Urothelium cell line (cell line): ENCODE data around the gene POM121C.
"Not testable (repeated sequence)": the region's sequence is repeated elsewhere in the genome, so short reads cannot be mapped to it uniquely, and the experiment has no call there.

Experiments
- DNase-seq: peaks from one replicate; pipeline ENCODE4 v3.0.0; 2011; ENCODE audit warnings: low spot score, mixed read lengths
- FAIRE-seq: peaks from 2 replicates; lab custom pipeline; 2011; peaks lifted over from hg19 to GRCh38; lab: Jason Lieb, UNC

POM121C gene

GRCh38 chr7:75439000-75439399 is 47.1 kb downstream of the POM121C start:
- not testable (repeated sequence) for FAIRE-seq

DNA sequence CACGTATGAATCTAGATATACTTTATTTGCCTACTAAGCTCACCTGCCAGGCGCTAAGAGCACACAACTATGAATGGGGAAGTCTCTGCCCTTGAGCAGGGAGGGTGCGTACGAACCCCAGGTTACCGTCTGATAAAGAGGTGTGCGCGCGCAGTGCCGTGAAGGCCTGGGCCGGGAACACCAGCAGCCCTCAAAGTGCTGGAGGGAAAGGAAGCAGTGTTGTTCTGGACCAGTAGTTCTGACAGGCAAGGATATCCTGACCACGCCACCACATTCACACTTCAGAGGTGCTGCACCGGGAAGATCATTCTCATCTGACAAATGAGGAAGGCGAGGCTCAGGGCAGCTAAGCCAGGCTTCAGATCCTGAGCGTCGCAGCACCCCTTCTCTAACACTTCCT is 62.6 kb downstream of the POM121C start:
- DNase-seq, FAIRE-seq: not testable (repeated sequence)

More at GRCh38 chr7:75439000-75439399, 47.1 kb downstream of the POM121C start:
- not testable (repeated sequence) for DNase-seq

DNA sequence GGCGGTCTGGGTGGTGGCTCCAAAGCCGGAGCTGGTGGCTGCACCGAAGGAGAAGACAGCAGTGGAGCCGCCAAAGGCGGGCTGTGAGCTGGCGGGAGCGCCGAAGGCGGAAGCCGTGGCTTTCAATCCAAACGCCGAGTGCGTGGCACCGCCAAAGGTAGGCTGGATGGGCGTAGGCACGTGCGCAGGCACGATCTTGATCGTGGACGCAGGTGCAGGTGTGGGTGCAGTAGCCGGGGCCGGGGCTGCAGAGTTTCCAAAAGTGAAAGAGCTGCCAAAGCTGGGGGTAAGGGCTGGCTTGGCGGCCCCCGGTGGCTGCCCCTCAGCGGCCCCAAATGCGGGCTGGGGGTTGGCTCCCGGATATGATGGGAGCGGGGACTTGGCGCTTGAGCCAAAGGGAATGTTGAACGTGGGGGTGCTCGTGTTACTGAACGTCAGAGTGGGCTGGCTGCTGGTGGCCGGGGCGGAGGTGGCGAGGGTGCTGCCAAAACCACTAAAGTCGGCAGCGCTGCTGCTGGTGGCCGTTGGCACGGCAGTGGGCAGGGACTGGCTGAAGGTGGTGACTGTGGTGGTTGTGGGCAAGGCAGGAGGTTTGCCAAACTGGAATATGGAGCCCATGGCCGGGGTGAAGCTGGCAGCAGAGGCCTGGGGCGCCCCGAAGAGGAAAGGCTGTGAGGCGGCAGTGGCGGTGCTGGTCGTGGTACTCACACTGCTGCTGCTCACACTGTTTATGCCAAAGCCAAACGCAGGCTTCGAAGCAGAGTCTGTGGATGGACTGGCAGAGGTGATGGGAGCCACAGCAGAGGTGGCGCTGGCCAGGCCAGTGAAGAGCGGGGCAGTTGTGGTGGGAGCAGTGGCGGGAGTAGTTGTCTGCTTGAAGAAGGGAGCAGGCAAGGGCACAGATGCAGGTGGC is 64.0 kb downstream of the POM121C start:
- FAIRE-seq, DNase-seq: not testable (repeated sequence)

DNA sequence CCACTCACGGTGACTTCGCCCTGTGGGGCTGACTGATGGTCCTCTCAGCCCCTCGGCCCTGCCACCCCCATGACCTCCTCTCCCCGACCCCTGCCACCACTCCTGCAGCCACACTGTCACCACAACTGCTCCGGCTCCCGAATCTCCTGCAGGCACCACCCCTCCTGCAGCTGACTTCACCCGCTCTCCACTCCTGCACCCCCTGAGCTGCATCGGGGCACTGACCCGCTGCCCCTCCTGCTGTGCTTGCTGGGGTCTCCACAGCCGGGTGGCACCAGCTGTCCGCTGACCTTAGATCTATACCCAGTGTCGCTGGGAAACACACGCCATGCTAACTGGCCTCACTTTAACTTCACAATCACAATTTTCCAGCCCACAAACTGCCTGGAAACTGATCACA is 65.9 kb downstream of the POM121C start:
- DNase-seq, FAIRE-seq: not testable (repeated sequence)

- DNase-seq, FAIRE-seq: not testable (repeated sequence)
These were observed 66.4 kb downstream of the POM121C start for GRCh38 chr7:75419693-75420092.

DNA sequence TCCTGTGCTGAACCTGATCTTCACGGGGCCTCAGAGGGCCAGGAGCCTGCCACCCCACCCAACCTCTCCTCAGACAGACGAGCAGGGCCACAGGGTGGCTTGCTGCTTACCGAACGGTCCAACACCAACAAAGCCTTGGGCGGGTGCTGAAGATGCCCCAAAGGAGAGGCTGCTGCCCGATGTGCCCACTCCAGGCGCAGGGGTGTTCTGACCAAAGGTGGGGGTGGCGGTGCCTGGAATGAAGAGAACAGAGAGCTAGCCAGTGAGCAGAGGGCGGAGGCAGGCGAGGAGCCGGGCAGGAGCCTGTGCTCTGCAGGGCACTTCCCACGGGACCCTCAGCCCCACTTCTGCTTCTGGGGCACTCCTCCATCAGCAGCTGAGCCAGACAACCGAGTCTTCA is 66.9 kb downstream of the POM121C start:
- not testable (repeated sequence) for DNase-seq, FAIRE-seq

DNA sequence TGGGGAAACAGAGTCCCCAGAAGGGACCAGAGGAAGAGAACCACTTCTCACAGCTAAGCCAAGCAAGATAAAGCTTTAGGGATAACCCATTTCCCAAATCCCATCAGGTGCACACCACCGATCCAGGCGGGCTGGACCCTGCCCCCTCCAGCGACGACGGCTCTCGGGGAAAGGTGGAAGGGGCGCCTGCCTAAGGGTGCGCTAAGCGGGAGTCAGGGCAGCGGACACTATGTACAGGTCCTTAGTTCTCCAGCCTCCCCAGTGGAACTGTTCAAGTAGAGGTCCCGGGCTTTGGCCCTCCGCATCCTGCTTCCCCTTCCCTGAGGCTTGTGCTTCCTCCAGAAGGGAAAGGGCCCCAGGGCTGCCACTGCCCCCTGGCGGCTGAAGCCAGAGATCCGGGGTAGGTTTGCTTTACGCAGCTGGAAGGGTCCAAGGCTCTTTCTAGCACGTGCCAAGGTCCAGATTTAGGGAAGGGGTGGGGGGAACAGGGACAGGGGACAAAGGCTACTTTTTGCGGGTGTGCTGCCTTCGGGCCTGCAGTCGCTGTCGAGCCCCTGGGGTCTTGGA is 67.7 kb downstream of the POM121C start:
- not testable (repeated sequence) for FAIRE-seq, DNase-seq

GRCh38 chr7:75416787-75417186 is 69.3 kb downstream of the POM121C start:
- FAIRE-seq, DNase-seq: not testable (repeated sequence)

DNA sequence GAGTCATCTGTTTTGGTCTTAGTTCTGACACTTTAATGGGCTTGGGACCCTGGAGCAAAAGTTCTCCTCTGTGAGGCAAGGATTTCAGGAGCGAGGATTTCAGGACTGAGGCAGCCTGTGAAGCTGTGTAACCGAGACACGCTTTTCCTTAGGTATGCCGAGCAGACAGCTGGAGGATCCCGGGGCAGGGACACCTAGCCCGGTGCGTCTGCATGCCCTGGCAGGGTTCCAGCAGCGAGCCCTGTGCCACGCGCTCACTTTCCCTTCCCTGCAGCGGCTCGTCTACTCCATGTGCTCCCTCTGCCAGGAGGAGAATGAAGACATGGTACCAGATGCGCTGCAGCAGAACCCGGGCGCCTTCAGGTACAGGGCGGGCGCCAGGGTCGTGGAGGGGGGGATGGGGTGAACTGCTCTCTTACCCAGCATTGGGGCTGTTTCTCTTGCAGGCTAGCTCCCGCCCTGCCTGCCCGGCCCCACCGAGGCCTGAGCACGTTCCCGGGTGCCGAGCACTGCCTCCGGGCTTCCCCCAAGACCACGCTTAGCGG is 70.2 kb downstream of the POM121C start:
- FAIRE-seq, DNase-seq: not testable (repeated sequence)

DNA sequence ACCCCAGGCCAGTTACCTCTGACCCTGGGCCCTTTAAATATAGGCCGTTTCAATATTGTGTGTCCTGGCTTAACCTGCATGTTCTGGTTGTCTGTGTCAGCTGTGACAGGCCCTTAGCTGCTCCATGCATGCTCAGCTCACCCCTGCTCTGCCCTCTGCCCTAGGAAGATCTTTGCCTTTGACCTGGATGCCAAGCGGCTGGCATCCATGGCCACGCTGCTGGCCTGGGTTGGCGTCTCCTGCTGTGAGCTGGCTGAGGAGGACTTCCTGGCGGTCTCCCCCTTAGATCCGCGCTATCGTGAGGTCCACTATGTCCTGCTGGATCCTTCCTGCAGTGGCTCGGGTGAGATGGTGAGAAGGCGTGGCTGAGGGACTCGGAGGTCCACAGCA is 70.7 kb downstream of the POM121C start:
- DNase-seq, FAIRE-seq: not testable (repeated sequence)

DNA sequence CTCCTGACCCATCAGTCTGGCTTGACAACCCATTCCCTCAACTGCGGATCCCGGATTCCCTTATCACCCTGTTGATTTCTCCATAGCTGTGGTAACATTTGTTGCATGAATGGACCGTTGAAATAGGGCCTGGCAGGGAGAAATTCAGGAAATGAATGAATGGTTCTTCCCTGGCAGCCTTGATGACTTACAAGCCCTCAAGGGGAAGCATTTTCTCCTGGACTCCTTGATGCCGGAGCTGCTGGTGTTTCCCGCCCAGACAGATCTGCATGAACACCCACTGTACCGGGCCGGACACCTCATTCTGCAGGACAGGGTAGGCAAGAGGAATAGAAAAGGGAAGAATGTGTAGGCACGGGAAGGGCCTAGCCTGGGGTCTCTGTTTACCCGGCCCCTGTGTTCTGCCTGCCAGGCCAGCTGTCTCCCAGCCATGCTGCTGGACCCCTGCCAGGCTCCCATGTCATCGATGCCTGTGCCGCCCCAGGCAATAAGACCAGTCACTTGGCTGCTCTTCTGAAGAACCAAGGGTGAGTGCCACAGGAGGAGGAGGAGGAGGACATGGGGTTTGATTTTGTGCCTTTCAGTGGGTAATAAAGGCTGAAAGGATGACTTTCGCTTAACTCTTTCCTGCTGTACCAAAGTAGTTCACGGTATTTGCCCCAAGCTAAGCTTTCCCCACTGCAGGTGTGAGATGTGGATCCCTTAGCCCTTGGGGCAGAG is 71.2 kb downstream of the POM121C start:
- DNase-seq, FAIRE-seq: not testable (repeated sequence)

GRCh38 chr7:75414204-75414603 is 71.9 kb downstream of the POM121C start:
- FAIRE-seq, DNase-seq: not testable (repeated sequence)

DNA sequence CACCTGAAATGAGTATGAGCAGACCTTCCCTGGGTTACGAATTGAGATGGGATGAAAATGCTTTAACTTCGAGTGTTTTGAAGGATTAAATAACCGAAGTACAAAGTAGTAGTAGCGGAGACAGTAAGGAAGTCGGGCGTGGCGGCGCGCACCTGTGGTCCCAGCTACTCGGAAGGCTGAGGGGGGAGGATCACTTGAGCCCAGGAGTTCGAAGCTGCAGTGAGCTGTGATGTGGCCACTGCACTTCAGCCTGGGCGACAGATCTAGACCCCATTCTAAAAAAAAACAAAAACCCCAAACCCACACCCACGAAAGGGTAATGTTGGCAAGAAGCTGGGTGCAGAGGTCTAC is 75.3 kb downstream of the POM121C start:
- FAIRE-seq, DNase-seq: not testable (repeated sequence)

GRCh38 chr7:75409880-75410822 is 75.9 kb downstream of the POM121C start:
- peak; percentile 89 for FAIRE-seq
- DNase-seq, result not testable (repeated sequence)

DNA sequence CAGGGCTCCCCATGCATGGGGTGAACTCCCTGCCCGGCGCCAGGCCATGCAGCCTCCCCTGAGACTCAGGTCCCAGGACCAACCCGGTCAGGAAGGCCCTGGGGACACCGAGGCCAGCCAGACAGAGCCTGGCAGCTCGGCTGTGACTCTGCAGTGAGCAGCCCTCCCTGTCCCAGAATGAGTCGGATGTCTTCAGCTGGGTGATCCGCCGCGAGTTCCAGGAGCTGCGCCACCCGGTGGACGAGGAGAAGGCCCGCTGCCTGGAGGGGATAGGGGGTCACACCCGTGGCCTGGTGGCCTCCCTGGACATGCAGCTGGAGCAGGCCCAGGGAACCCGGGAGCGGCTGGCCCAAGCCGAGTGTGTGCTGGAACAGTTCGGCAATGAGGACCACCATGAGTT is 81.4 kb downstream of the POM121C start:
- DNase-seq, FAIRE-seq: not testable (repeated sequence)

- not testable (repeated sequence) for FAIRE-seq, DNase-seq
These were observed 82.3 kb downstream of the POM121C start for GRCh38 chr7:75403455-75404443.

GRCh38 chr7:75400575-75400974 is 85.5 kb downstream of the POM121C start:
- FAIRE-seq, DNase-seq: not testable (repeated sequence)
